HepG2 (cell line): ENCODE measurements around the gene TLE7. TPM values are rescaled to one million over a fixed set of nuclear protein-coding genes. Genes with fewer than 3 reads are reported as not detected.

Experiments
- ATAC-seq: fragments of 200-7000 bp; cut with Tn5 transposase; 3 replicates; pipeline ENCODE4 v1.9.1; 2020; ENCODE audit warnings: mild to moderate bottlenecking, moderate library complexity
- BruUV-seq: library from RNA; stranded (reverse); fragments of 400-500 nt; replicated peaks from 2 replicates; lab custom pipeline; 2021; lab: Mats Ljungman, UMichigan
- CTCF ChIA-PET: fragments of 300-600 bp; formaldehyde crosslinking; extraction: SDS; loops from one replicate; lab custom pipeline; 2021; ENCODE audit warnings: low total read pairs, inconsistent platforms, low intra/inter-chr PET ratio; lab: Yijun Ruan, JAX
- POLR2A ChIA-PET: fragments of 350-600 bp; sonication (Branson Sonifier 250); formaldehyde crosslinking; loops from one replicate; lab custom pipeline; 2020; ENCODE audit warnings: antibody characterized with exemption, inconsistent platforms; lab: Yijun Ruan, JAX
- DNase-seq: peaks from one replicate; pipeline ENCODE4 v3.0.0-alpha.2; 2015; ENCODE audit warnings: low spot score
- FAIRE-seq: peaks from 3 replicates; lab custom pipeline; 2011; peaks lifted over from hg19 to GRCh38; lab: Jason Lieb, UNC
- H2AFZ ChIP-seq: one replicate; pipeline ENCODE4 v1.6.1; 2011; ENCODE audit warnings: low read length, inconsistent platforms
- H3K27ac ChIP-seq: fragments of 300-600 bp; 3 replicates; pipeline ENCODE4 v1.8.0; 2011; ENCODE audit warnings: mixed run types, mild to moderate bottlenecking, mixed read lengths, low read length, inconsistent platforms; ENCODE audit not compliant: insufficient read depth; ENCODE audit errors: extremely low read length
- H3K27me3 ChIP-seq, 2 experiments: fragments of 200-600 bp in 1 of 2; 2 replicates in 1 of 2; 3 replicates in 1 of 2; pipeline versions ENCODE4 v1.6.0 to v1.8.0; 2011; ENCODE audit warnings: low read length in 2 of 2, mild to moderate bottlenecking in 2 of 2, moderate library complexity in 2 of 2, inconsistent platforms in 1 of 2; ENCODE audit not compliant: insufficient read depth in 2 of 2, control insufficient read depth in 1 of 2
- H3K36me3 ChIP-seq, 2 experiments: fragments of 200-600 bp in 1 of 2; replicated peaks in 1 of 2; 2 replicates in 1 of 2; 3 replicates in 1 of 2; pipeline versions ENCODE4 v1.5.1 to v1.8.0; 2011; ENCODE audit warnings: low read length in 2 of 2, inconsistent platforms in 1 of 2; ENCODE audit not compliant: insufficient read depth in 2 of 2, control insufficient read depth in 1 of 2
- H3K4me1 ChIP-seq: 2 replicates; pipeline ENCODE4 v1.5.1; 2012; ENCODE audit warnings: low read length, inconsistent platforms; ENCODE audit not compliant: insufficient read depth
- H3K4me2 ChIP-seq: 2 replicates; pipeline ENCODE4 v1.6.0; 2011; ENCODE audit warnings: low read depth, low read length, inconsistent platforms
- H3K4me3 ChIP-seq, 3 experiments: fragments of 200-600 bp in 1 of 3; sonication (generic), shearing (Covaris generic) in 1 of 3; replicated peaks in 1 of 3; 2 replicates each; pipeline ENCODE4 v1.5.1; 2011 to 2016; ENCODE audit warnings: low read length in 3 of 3, inconsistent platforms in 2 of 3, low read depth in 2 of 3, mild to moderate bottlenecking in 2 of 3, control low read depth in 1 of 3, mixed read lengths in 1 of 3; ENCODE audit not compliant: insufficient read depth in 1 of 3
- H3K79me2 ChIP-seq: one replicate; pipeline ENCODE4 v1.6.1; 2011; ENCODE audit warnings: low read length, inconsistent platforms; ENCODE audit not compliant: insufficient read depth
- H3K9ac ChIP-seq: 2 replicates; pipeline ENCODE4 v1.6.0; 2011; ENCODE audit warnings: mild to moderate bottlenecking, low read depth, low read length, inconsistent platforms; ENCODE audit not compliant: insufficient read depth
- H3K9me3 ChIP-seq: 2 replicates; pipeline ENCODE4 v1.5.1; 2012; ENCODE audit warnings: mild to moderate bottlenecking, low read length
- H4K20me1 ChIP-seq: 2 replicates; pipeline ENCODE4 v1.6.0; 2011; ENCODE audit warnings: inconsistent platforms, mild to moderate bottlenecking, low read length, moderate library complexity; ENCODE audit not compliant: insufficient read depth
- CBX2 ChIP-seq, 2 experiments: fragments of 200-600 bp in 1 of 2; sonication (generic); formaldehyde crosslinking in 1 of 2; IDR thresholded peaks; 2 replicates each; pipeline versions ENCODE4 v1.7.0 to v1.8.1; 2018 to 2022; ENCODE audit warnings: low read depth in 2 of 2, low read length in 1 of 2, mild to moderate bottlenecking in 1 of 2, missing genetic modification reagents in 1 of 2
- CEBPB ChIP-seq: IDR thresholded peaks from 2 replicates; pipeline ENCODE4 v1.6.1; 2011; ENCODE audit warnings: low read depth, low read length, improper control_type of control experiment, borderline replicate concordance
- HCFC1 ChIP-seq: fragments of 150-350 bp; IDR thresholded peaks from 2 replicates; pipeline ENCODE4 v1.6.1; 2014; ENCODE audit warnings: low read depth, low read length
- MAFG ChIP-seq: sonication (generic); formaldehyde crosslinking; IDR thresholded peaks from 2 replicates; pipeline ENCODE4 v1.5.1; 2020; ENCODE audit warnings: mild to moderate bottlenecking, missing genetic modification reagents
- NONO ChIP-seq, 2 experiments: fragments of 450-650 bp in 1 of 2; sonication (generic) in 1 of 2; formaldehyde crosslinking in 1 of 2; IDR thresholded peaks in 1 of 2; conservative IDR thresholded peaks in 1 of 2; 2 replicates each; pipeline versions ENCODE4 v1.6.1 to v1.8.0; 2017 to 2022; ENCODE audit warnings: mild to moderate bottlenecking in 1 of 2, missing genetic modification reagents in 1 of 2, moderate library complexity in 1 of 2
- ZFAT ChIP-seq: sonication (generic); formaldehyde crosslinking; conservative IDR thresholded peaks from 2 replicates; pipeline ENCODE4 v1.8.1; 2023; ENCODE audit warnings: missing genetic modification reagents, inconsistent platforms
- ZNF292 ChIP-seq: sonication (generic); formaldehyde crosslinking; IDR thresholded peaks from 2 replicates; pipeline ENCODE4 v1.8.1; 2022; ENCODE audit warnings: mild to moderate bottlenecking, low read depth, missing genetic modification reagents, borderline replicate concordance
- ZNF607 ChIP-seq: sonication (generic); formaldehyde crosslinking; IDR thresholded peaks from 2 replicates; pipeline ENCODE4 v1.5.1; 2020; ENCODE audit warnings: missing genetic modification reagents, mild to moderate bottlenecking, borderline replicate concordance
- ZNF790 ChIP-seq: sonication (generic); formaldehyde crosslinking; IDR thresholded peaks from 2 replicates; pipeline ENCODE4 v1.8.0; 2022; ENCODE audit warnings: missing genetic modification reagents, mild to moderate bottlenecking, borderline replicate concordance
- ZSCAN29 ChIP-seq: sonication (generic); formaldehyde crosslinking; conservative IDR thresholded peaks from 2 replicates; pipeline ENCODE4 v1.4.0; 2020; ENCODE audit warnings: mild to moderate bottlenecking, missing genetic modification reagents
- WGBS: methylation state at CpG from one replicate; pipeline ENCODE4 v1.1.6; 2017; ENCODE audit warnings: low lambda C conversion rate; 5-methylcytosine and 5-hydroxymethylcytosine counted together
- in situ Hi-C: cut with HindIII; loops from 2 replicates; pipeline ENCODE4 v1.10.0; 2017; ENCODE audit warnings: low pct_unique_long_range_greater_than_20kb; ENCODE audit not compliant: extremely low pct_ligation_motif_present
- intact Hi-C: fragments of 100-400 bp; cut with micrococcal nuclease; formaldehyde crosslinking; loops from one replicate; pipeline ENCODE4 v1.10.0; 2022; ENCODE audit not compliant: unreplicated experiment
- polyA plus RNA-seq, 8 experiments: library from polyadenylated mRNA; depleted of rRNA in 3 of 8; stranded (reverse) in 7 of 8; unstranded in 1 of 8; fragments of >200 nt; fragmentation: Illumina TruSeq in 4 of 8; extraction: Trizol in 4 of 8; gene quantifications; 2 replicates each; pipeline versions ENCODE4 v1.2.1 to v1.2.3, GENCODE V29; 2011 to 2016; ENCODE audit warnings: low read depth in 4 of 8, missing spikeins in 1 of 8, mixed read lengths in 1 of 8; ENCODE audit not compliant: insufficient read depth in 1 of 8
- total RNA-seq, 5 experiments: library from RNA; depleted of rRNA; stranded (reverse); fragments of >200 nt; fragmentation: Illumina TruSeq; extraction: Trizol; gene quantifications; 2 replicates each; pipeline ENCODE4 v1.2.3, GENCODE V29; 2016; ENCODE audit warnings: low read depth in 1 of 5
- TF ChIP-seq, protein P1 (sequence below): sonication (generic); formaldehyde crosslinking; IDR thresholded peaks from 2 replicates; pipeline ENCODE4 v1.5.0; 2020; ENCODE audit warnings: mild to moderate bottlenecking, missing genetic modification reagents, borderline replicate concordance
- TF ChIP-seq, protein P2 (sequence below): sonication (generic); formaldehyde crosslinking; IDR thresholded peaks from 2 replicates; pipeline ENCODE4 v1.8.1; 2023; ENCODE audit warnings: mild to moderate bottlenecking, missing genetic modification reagents
- TF ChIP-seq, protein P3 (sequence below): sonication (generic); formaldehyde crosslinking; conservative IDR thresholded peaks from 2 replicates; pipeline ENCODE4 v1.8.0; 2022; ENCODE audit warnings: low read depth, missing genetic modification reagents

TLE7 gene
- total and polyA plus RNA-seq, 2 of the 13 experiments (the other 11 are each of a cell fraction or from before 2014, with no cell fraction given): not detected

DNA sequence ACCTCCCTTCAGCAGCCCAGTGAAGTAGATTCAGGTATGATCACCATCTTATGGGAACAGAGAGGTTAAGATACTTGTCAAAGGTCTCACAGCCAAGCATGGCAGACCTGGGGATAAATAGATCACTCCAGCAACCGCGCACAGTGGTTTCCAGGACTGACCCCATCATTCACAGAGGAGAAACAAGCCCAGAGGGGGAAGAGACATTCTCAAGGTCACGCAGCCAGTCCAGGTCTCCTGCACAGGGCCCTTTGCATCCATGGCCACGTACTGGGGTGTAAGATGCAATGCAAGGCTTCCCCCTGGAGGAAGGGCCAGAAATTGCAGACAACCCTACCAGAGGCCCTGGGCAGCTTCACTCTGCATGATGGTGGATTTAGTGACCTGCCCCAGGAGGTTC, 19.9 kb downstream of the TLE7 start (continued):
- TF ChIP-seq, protein P1, sequence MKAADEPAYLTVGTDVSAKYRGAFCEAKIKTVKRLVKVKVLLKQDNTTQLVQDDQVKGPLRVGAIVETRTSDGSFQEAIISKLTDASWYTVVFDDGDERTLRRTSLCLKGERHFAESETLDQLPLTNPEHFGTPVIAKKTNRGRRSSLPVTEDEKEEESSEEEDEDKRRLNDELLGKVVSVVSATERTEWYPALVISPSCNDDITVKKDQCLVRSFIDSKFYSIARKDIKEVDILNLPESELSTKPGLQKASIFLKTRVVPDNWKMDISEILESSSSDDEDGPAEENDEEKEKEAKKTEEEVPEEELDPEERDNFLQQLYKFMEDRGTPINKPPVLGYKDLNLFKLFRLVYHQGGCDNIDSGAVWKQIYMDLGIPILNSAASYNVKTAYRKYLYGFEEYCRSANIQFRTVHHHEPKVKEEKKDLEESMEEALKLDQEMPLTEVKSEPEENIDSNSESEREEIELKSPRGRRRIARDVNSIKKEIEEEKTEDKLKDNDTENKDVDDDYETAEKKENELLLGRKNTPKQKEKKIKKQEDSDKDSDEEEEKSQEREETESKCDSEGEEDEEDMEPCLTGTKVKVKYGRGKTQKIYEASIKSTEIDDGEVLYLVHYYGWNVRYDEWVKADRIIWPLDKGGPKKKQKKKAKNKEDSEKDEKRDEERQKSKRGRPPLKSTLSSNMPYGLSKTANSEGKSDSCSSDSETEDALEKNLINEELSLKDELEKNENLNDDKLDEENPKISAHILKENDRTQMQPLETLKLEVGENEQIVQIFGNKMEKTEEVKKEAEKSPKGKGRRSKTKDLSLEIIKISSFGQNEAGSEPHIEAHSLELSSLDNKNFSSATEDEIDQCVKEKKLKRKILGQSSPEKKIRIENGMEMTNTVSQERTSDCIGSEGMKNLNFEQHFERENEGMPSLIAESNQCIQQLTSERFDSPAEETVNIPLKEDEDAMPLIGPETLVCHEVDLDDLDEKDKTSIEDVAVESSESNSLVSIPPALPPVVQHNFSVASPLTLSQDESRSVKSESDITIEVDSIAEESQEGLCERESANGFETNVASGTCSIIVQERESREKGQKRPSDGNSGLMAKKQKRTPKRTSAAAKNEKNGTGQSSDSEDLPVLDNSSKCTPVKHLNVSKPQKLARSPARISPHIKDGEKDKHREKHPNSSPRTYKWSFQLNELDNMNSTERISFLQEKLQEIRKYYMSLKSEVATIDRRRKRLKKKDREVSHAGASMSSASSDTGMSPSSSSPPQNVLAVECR (CRISPR knock-in tag): no peak
- TF ChIP-seq NONO (IDR thresholded peaks at IDR 0.05): no peak
- no peak for TF ChIP-seq NONO (CRISPR knock-in tag; conservative IDR thresholded peaks at IDR 0.05)
- no peak for TF ChIP-seq ZNF607 (CRISPR knock-in tag)
- TF ChIP-seq, all 625 proteins: peak for 13

DNA sequence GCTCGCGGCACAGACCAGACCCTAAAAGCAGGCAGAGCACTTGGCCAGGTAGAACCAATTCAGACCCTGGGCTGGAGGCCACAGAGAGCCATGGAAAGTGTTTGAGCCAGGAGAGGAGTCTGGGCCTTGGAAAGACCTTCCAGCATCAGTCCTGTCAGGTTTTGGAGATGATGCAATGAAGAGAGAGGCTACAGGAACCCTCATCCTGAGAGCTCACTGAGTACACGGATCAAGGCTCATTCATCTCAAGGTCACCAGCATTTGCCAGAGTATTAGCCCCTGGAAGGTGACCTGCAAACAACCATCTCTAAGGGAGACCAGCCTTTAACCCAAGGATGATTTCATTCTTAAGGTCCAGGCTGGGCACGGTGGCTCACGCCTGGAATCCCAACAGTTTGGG, 27.8 kb downstream of the TLE7 start:
- Histone ChIP-seq H4K20me1 (0 out of 2 replicates have a peak, but pooled peaks cover 3% of the 10 kb centered on the region), H3K36me3 (no peaks in the 10 kb centered on the region), H3K9ac (no peak overlapping the region), H3K79me2 (no peaks in the 10 kb centered on the region), H2AFZ (no peak overlapping the region), H3K27me3 (peaks cover 2 to 51% of the 10 kb centered on the region in 2 experiments), H3K9me3 (no peaks in the 10 kb centered on the region), H3K27ac (no peak overlapping the region), H3K4me1 (peaks cover 11% of the 10 kb centered on the region; the same call in 1 of the 2 replicates), H3K4me3 (no peak overlapping the region), H3K4me2 (no peak overlapping the region)
- 3% methylated on average over 4 of the region's 5 CpGs for WGBS
- CTCF ChIA-PET: no interaction called here
- intact Hi-C loops (loop anchor here (5.0 kb wide), 1 partner anchor 138 kb away; no protein-coding TSS in a partner anchor), in situ Hi-C loops (loop anchor here (5.0 kb wide), 1 partner anchor 88 kb away; no protein-coding TSS in a partner anchor)
- FAIRE-seq (no peak), ATAC-seq (no peak), DNase-seq (no peak)
- POLR2A ChIA-PET: no interaction called here
- no TSS peak for BruUV-seq
- TF ChIP-seq CBX2 (IDR thresholded peaks at IDR 0.05; ENCODE audit: low read depth, low read length): no peak
- TF ChIP-seq CBX2 (CRISPR knock-in tag; IDR thresholded peaks at IDR 0.05; ENCODE audit: low read depth): no peak
- TF ChIP-seq ZSCAN29 (CRISPR knock-in tag): no peak
- no peak for TF ChIP-seq ZFAT (CRISPR knock-in tag)
- TF ChIP-seq, protein P2, sequence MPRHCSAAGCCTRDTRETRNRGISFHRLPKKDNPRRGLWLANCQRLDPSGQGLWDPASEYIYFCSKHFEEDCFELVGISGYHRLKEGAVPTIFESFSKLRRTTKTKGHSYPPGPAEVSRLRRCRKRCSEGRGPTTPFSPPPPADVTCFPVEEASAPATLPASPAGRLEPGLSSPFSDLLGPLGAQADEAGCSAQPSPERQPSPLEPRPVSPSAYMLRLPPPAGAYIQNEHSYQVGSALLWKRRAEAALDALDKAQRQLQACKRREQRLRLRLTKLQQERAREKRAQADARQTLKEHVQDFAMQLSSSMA (CRISPR knock-in tag): no peak
- peak; percentile 68; the same call in 1 of the 2 replicates for TF ChIP-seq CEBPB
- TF ChIP-seq ZNF292 (CRISPR knock-in tag): no peak
- TF ChIP-seq HCFC1: no peak
- no peak for TF ChIP-seq MAFG (CRISPR knock-in tag)
- no peak for TF ChIP-seq ZNF790 (CRISPR knock-in tag)
- TF ChIP-seq, protein P3, sequence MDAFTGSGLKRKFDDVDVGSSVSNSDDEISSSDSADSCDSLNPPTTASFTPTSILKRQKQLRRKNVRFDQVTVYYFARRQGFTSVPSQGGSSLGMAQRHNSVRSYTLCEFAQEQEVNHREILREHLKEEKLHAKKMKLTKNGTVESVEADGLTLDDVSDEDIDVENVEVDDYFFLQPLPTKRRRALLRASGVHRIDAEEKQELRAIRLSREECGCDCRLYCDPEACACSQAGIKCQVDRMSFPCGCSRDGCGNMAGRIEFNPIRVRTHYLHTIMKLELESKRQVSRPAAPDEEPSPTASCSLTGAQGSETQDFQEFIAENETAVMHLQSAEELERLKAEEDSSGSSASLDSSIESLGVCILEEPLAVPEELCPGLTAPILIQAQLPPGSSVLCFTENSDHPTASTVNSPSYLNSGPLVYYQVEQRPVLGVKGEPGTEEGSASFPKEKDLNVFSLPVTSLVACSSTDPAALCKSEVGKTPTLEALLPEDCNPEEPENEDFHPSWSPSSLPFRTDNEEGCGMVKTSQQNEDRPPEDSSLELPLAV (CRISPR knock-in tag): no peak
